ENCODE measurements around the gene TNFRSF4.

TNFRSF4 gene

DNA sequence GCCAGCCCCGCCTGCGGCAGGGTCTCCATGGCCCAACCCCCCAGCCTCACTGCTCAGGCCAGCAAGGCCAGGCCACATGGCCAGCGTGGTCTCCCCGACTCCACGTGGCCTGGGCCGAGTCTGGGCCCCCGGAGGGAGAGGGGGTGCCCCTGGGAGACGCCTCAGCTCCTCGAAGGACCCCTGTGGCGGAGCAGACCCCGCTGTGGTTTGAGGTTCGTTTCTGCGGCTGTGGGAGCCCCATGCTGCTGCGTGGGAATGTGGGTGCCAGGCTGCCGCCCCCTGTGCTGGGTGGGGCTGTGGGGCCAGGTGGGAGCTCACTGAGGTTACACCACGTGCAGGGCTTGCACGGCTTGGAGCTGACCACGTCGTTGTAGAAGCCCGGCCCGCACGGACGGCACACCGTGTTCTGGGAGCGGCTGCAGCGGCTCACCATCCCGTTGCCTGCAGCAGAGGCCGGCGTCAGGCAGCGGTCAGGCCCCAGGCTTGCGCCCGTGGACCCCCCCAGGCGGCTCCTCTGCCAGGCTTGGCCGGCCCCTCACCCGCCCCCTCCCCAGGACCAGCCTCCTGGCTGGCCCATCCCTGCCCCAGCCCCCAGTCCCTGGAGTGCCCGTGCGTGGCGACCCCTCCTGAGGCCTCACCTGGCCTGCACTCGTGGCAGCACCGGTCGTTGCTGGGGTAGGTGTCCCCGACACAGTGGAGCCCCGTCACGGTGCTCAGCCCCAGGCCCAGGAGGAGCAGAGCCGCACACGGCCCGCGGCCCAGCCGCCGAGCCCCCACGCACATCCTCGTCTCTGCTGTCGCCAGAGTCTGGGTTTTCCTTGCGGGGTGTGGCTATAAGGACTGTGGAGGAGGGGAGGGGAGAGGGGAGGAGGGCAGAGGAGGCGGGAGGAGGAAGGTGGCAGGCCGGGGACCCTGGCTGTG, at the start of gene TNFRSF4:
Gene TNFRSF4, minus strand, starts transcription at position 809 of the 921 bp plus-strand sequence. Its CDS starts 26 bp downstream, at position 783.
- H3K4me3 ChIP-seq (ENCODE audit: low read length) = no peak within 1 kb of the TSS

DNA sequence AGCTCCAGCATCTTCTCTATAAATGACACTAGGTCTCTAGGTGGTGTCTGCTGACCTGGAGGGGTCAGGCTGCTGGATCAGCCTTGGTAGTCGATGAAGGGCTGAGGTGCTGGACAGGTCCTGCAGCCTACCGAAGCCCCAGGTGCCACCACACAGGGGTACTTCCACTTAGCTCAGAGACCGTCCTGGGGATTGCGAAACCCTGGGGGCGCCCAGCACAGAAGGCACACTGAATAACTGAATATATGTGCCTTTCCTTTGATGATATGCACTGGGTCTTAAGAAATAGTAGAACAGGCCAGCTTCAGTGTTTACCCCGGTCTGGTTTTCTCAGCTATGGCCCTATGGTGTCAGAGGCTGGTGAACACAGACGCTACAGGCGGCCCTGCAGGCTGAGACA, 48.8 kb upstream of the TNFRSF4 start:
- no peak overlapping the region for H3K4me3 ChIP-seq (ENCODE audit: low read length)
- TF ChIP-seq ZNF274 (IDR thresholded peaks at IDR 0.05; ENCODE audit: low read depth, low read length) = no peak

More for the DNA sequence above, at the start of gene TNFRSF4:
- TF ChIP-seq ZNF274 (IDR thresholded peaks at IDR 0.05; ENCODE audit: low read depth, low read length) = no peak

DNA sequence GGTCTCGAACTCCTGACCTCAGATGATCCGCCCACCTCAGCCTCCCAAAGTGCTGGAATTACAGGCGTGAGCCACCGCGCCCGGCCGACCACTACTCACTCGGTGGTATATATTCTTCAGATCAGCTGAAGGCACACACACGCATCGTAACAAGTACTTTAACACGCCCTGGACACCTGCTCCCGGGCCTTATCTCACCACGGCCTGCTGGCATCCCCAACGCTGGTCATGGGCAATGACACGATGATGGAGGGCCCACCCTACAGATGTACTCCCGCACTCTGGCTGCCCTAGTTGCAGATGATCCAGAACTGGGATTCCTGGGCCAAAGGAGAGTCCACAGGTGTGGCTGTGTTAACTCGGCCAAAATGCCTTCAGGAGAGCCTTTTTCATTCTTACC, 48.1 kb upstream of the TNFRSF4 start:
- TF ChIP-seq ZNF274 (IDR thresholded peaks at IDR 0.05; ENCODE audit: low read depth, low read length) = no peak
- H3K4me3 ChIP-seq (ENCODE audit: low read length) = no peak overlapping the region

DNA sequence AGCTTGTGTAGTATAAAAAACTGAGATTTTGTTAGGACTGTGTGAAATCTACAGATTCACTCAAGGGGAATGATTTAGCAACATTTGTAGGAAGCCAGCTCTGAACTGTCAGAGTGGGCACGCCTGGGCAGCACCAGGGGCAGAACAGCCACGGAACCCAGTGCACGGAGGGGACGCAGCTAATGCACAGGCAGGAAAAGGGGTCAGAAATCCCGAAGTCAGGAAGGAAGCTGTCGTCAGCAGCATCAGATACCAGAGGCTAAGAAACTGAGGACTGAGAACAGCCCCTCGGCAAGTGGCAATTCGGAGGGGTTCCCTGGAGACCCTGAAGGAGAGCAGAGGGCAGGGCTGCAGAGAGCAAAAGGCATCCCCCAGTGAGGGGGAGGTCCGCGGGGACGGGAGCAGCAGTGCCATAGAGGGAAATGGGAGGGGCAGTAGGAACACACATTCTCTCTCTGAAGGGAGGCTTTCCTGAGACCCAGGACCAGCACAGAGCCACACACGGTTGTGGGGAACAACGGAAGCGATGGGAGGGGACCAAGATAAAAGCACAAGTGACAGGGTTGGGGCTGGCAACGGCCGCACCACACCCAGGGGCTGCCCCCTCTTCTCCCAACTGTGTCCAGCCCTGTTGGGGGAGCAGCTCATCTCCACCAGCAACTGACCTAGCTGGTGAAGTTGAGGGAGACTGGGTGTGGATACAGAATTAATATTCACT, 47.0 kb upstream of the TNFRSF4 start:
- H3K4me3 ChIP-seq (ENCODE audit: low read length) = no peak overlapping the region
- TF ChIP-seq ZNF274 (IDR thresholded peaks at IDR 0.05; ENCODE audit: low read depth, low read length) = no peak

DNA sequence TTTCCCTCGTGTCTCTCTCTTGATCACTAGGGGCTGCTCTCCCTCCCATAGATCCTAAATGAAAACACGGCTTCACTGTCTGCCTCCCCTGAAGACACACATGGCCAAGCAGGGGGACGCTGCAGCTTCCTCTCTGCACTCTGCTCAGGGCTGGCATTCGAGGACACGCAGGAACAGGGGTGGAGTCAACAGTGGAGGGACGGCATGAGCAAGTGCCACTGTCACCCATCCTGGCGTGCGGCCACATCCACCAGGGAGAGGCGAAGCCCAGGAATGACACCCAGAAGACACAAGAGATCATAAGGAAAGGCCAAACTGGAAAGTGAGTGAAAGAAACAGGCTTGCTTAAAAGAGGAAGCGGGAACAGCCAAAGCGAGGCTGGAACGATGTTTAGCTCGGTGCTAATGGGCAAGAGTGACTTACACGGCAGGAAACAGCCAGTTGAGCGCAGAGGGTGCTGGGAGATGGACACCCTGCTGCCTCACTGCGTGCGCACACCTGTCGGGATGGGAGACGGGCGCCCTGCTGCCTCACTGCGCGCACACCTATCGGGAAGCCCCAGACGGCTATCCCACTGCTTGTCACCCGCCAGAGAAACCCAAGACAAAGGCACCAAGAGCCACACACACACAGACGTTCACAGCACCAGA, 46.1 kb upstream of the TNFRSF4 start:
- no peak for TF ChIP-seq ZNF274 (IDR thresholded peaks at IDR 0.05; ENCODE audit: low read depth, low read length)
- H3K4me3 ChIP-seq (ENCODE audit: low read length) = no peak overlapping the region

DNA sequence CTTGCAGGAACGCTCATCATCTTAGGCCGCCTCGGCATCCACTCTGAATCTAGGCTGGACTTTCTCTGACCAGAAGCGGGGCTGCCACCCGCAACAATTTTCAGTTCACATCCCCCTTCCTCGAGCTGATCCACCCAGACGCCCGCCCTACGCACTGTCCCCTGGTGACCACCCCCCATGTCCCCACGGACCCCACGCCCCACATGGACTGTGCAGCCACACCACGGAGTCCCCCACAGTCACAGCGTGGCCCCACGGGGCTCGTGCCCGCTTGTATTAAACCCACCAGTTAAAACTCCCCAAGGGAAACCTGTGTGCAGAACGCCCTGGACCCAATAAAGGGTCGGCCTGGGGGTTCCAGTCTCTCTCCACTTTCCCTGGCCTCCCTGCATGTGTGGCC, 45.6 kb upstream of the TNFRSF4 start:
- H3K4me3 ChIP-seq (ENCODE audit: low read length) = no peak overlapping the region
- TF ChIP-seq ZNF274 (IDR thresholded peaks at IDR 0.05; ENCODE audit: low read depth, low read length) = no peak

DNA sequence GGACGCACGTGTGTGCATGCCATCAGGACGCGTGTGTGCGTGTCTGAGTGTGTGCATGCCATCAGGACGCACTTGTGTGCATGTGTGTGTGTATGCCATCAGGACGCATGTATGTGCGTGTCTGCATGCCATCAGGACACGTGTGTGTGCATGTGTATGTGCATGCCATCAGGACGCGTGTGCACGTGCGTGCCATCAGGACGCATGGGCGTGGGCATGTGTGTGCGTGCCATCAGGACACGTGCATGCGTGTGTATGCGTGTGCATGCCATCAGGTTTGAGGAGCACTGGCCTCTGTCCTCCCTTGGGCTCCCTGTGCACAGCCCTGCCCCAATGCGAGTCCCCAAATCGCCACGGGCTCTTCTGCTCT, 45.2 kb upstream of the TNFRSF4 start:
- TF ChIP-seq ZNF274 (IDR thresholded peaks at IDR 0.05; ENCODE audit: low read depth, low read length) = no peak

DNA sequence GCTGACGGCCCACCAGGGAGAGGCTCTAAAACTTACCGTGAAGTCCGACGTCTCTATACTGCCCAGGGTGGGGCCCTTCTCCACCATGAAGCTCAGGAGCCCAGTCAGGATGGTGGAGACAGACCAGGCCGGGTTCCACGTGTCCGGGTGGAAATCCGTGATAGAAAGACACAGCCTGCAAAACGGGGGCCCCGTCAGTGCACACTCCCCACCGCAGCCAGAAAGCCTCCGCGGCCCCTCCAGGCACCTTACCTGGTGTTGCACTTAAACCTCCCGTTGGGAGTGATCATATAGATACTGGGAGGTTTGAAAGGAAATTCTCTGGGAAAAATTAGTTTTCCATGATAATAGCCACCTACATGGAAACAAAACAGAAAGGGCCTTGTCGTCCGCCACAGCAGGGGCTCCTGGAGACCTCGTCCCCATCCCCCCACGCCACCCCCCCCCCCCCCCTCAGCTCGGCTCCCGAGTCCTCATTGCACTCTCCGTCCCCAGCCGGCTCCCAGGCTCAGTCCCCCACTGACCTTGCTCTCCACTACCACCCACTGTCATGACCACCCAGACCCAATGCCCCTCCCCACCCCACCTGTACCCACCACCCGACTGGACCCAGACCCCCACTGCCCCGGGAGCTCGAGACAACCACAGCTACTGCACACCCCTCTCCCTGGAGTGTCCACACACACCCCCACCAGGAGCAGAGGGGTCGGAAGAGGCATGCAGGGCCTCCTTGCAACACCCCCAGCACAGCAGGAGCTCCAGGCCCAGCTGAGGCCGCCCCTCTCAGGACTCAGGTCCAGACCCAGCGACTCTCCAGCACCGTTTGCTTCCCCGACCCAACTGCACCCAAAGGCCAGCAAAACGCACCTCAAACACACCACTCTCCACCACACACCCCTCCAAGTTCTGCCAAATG, 43.3 kb upstream of the TNFRSF4 start:
- H3K4me3 ChIP-seq (ENCODE audit: low read length) = no peak overlapping the region
- TF ChIP-seq ZNF274 (IDR thresholded peaks at IDR 0.05; ENCODE audit: low read depth, low read length) = no peak

More for the DNA sequence above, 45.2 kb upstream of the TNFRSF4 start:
- no peak overlapping the region for H3K4me3 ChIP-seq (ENCODE audit: low read length)

DNA sequence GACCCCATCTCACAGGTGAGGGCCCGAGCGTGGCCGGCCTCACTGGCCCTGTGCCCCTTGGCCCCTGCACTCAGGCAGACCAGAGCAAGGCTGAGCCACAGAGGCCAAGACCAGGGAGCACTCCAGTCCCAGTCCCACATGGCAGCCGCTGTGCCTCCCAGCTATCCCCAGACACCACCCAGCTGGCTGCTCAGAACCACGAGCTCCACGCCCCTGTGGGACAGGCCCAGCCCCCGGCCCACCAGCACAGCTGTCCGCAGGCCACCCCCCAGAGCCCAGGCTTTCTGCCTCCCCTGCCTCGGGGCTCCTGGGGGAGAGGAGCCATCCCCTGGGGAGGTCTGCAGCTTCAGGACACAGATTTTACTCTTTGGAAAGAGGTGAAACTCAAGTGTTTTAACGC, 41.7 kb upstream of the TNFRSF4 start:
- H3K4me3 ChIP-seq (ENCODE audit: low read length) = no peak overlapping the region
- TF ChIP-seq ZNF274 (IDR thresholded peaks at IDR 0.05; ENCODE audit: low read depth, low read length) = no peak

DNA sequence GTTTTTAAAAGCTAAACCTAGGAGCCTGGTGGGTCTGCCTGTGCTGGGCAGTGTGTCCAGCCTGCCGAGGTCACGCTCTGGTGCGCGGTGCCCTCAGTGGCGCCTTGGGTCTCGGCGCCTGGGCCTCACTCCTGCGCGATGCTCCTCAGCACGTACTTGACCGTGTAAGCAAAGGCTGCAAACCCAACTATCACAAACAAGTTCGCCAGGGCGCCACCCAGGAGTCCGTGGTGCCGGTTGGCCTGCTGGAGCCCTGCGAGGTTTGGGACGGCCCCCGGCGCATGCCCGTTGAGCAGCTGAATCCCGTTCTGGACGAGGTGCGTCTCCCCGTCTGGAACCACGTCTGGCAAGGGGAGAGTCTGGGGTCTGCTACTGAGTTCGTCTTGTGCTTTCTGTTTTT, 41.1 kb upstream of the TNFRSF4 start:
- H3K4me3 ChIP-seq (ENCODE audit: low read length) = no peak overlapping the region
- TF ChIP-seq ZNF274 (IDR thresholded peaks at IDR 0.05; ENCODE audit: low read depth, low read length) = no peak

DNA sequence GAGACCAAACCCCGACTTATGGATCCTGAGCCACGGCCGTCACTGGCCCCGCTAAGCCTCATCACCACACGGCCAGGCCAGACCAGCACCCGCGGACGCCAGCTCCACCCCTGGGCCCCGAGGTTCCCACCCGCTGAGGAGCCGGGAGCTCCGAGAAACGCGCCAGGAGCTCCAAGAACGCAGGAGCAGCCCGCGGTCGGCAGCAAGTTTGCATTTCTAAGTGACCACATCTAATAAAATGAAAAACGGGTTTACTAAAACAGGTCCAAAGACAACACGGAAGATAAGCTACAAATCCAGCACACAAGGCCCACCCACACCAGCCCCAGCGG, 40.7 kb upstream of the TNFRSF4 start:
- TF ChIP-seq ZNF274 (IDR thresholded peaks at IDR 0.05; ENCODE audit: low read depth, low read length) = no peak
- H3K4me3 ChIP-seq (ENCODE audit: low read length) = no peak overlapping the region

DNA sequence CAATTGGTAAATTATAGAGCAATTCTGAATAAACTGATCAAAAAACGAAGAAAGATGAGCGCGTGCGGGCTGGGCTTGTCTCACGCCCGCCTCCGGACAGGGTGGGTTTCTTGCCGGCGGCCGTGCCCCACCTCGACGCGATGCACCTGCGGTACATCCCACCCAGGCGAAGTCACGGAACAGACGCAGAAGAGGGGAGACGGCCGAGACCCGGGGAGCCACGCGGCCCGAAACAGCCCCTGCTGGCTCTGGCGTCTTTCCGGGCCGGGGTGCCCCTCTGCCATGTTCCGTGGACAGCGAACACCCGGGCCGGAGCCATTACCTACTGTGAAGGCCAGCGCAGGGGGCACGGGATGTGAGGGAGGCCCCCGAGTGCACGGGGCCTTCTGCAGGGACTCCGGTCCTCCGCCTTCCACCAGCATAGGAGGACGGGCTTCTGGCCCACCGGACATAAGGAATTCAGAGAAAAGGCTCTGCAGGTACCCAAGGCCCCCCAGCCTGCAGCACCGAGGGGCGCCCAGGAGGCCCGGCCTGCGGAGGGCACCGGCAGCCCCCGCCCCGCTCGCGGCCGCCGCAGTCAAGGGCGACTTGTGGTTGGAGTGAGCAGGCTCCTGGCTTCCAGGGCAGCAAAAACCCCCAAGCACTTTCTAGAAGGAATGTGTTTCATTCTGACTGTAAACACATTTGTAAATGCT, 40.2 kb upstream of the TNFRSF4 start:
- no peak for TF ChIP-seq ZNF274 (IDR thresholded peaks at IDR 0.05; ENCODE audit: low read depth, low read length)
- H3K4me3 ChIP-seq (ENCODE audit: low read length) = no peak overlapping the region

DNA sequence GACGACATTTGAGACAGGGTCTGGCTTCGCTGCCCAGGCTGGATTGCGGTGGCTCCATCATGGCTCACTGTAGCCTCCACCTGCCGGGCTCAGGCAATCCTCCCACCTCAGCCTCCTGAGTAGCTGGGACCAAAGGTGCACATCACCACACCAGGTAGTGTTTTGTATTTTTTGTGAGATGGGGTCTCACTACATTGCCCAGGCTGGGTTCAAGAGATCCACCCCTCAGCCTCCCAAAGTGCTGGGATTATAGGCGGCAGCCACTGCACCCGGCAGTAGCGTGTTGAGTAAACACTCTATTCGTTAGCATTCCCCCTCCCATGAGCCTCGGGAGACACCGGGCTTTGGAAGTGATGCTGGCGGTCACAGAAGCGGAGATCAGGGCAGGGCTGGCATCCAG, 39.4 kb upstream of the TNFRSF4 start:
- TF ChIP-seq ZNF274 (IDR thresholded peaks at IDR 0.05; ENCODE audit: low read depth, low read length) = no peak
- H3K4me3 ChIP-seq (ENCODE audit: low read length) = no peak overlapping the region

Data from GM08714 (cell line).